ENCODE results near the gene PAK6. TPM values are rescaled to one million over a fixed set of nuclear protein-coding genes. Genes with fewer than 3 reads are reported as not detected.

PAK6 gene
- total RNA-seq, 1 donor from 2014 or later: 0.31 TPM

DNA sequence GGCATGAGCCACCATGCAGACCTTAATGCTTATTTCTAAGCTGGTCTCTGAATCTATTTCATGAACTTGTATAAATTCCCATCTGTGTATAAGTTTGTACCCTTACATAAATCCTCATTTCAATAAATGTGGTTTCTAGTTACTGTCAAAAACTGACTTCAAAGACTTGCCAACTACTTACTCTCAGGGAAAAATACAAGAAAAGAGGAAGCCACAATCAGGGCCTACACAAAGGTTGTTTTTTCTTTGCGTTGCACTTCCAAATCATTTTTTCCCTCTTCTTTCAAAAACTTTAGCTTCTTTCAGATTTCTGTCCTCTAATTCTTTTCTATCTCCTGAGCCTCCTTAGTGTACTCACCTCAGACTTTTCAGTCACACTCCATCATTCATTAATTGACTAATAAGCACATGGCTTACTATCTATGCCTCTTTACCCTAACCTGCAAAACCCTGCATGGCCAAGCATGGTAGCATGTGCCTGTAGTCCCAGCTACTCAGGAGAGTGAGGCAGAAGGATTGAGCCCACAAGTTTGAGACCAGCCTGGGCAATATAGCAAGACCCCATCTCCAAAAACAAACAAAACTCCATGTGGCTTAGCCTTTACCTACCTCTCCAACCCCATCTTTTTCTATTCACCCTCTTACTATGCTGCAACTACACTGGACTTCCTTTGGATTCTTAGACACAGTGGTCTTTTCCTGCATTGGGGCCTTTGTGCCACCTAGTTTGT, 40.3 kb upstream of the PAK6 start:
- no peak for DNase-seq (ENCODE audit: low spot score)
- TF ChIP-seq, protein P1, sequence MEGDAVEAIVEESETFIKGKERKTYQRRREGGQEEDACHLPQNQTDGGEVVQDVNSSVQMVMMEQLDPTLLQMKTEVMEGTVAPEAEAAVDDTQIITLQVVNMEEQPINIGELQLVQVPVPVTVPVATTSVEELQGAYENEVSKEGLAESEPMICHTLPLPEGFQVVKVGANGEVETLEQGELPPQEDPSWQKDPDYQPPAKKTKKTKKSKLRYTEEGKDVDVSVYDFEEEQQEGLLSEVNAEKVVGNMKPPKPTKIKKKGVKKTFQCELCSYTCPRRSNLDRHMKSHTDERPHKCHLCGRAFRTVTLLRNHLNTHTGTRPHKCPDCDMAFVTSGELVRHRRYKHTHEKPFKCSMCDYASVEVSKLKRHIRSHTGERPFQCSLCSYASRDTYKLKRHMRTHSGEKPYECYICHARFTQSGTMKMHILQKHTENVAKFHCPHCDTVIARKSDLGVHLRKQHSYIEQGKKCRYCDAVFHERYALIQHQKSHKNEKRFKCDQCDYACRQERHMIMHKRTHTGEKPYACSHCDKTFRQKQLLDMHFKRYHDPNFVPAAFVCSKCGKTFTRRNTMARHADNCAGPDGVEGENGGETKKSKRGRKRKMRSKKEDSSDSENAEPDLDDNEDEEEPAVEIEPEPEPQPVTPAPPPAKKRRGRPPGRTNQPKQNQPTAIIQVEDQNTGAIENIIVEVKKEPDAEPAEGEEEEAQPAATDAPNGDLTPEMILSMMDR (IDR thresholded peaks at IDR 0.05; ENCODE audit: unreplicated experiment): no peak
- Mint-ChIP-seq H3K9me3 (ENCODE audit: unreplicated experiment) (no peaks in the 10 kb centered on the region), H3K27me3 (ENCODE audit: unreplicated experiment) (no peaks in the 10 kb centered on the region), H3K36me3 (ENCODE audit: low read depth, unreplicated experiment) (no peaks in the 10 kb centered on the region), H3K4me1 (ENCODE audit: unreplicated experiment) (no peaks in the 10 kb centered on the region), H3K27ac (ENCODE audit: unreplicated experiment) (no peak overlapping the region), H3K4me3 (ENCODE audit: unreplicated experiment) (no peak overlapping the region)

DNA sequence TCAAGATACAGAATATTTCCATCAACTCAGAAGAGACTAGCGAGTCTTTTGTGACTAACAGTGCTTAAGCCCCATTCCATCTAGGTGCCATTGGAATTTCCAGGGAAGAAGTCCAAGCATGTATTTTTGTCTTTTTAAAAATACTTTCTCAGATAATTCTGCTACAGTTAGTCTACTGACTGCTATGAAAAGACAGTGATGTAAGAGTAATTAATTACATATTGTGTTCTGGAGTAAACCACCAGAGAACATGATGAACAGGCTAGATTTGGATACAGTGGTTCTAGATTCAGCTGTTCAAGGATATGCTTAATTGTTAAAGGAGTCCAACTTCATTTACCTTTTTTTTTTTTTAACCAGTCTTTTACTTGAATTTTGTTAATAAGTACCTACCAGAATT, 34.8 kb upstream of the PAK6 start:
- Mint-ChIP-seq H3K9me3 (ENCODE audit: unreplicated experiment) (no peaks in the 10 kb centered on the region), H3K27ac (ENCODE audit: unreplicated experiment) (no peak overlapping the region), H3K36me3 (ENCODE audit: low read depth, unreplicated experiment) (no peaks in the 10 kb centered on the region), H3K4me1 (ENCODE audit: unreplicated experiment) (no peaks in the 10 kb centered on the region), H3K4me3 (ENCODE audit: unreplicated experiment) (no peak overlapping the region), H3K27me3 (ENCODE audit: unreplicated experiment) (peaks cover 1% of the 10 kb centered on the region)
- DNase-seq (ENCODE audit: low spot score): no peak
- TF ChIP-seq, protein P1 (IDR thresholded peaks at IDR 0.05; ENCODE audit: unreplicated experiment): no peak

DNA sequence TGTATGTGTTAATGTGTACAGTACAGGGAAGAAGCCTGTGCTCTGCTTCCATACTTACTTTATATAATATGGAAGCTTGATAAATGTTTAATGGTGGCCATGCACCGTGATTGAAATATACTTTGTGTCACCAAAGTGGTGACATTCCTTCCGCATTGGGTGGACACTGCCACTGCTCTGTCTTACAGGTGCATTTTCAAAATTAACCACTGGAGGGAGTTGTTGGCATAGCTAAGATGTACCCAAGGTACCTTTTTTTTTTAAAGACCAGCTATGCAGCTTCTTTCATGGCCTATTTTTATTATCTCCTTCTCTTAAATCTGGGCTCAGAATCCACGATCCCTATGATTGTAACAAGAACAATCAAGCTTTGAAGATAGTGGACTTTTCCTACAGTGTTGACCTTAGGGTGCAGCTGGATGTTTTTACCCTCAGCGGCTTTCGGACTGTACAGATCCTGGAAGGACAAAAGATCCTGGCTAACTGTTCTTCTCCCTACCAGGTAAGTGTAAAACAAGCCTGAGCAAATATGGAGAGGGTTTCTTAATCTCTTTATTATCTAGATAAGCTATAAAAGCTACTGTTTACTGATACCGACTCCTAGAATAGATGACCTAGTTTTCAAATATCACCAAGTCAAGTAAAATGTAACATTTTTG, 21.6 kb upstream of the PAK6 start:
- Mint-ChIP-seq H3K9me3 (ENCODE audit: unreplicated experiment) (no peaks in the 10 kb centered on the region), H3K27ac (ENCODE audit: unreplicated experiment) (no peak overlapping the region), H3K36me3 (ENCODE audit: low read depth, unreplicated experiment) (no peaks in the 10 kb centered on the region), H3K4me1 (ENCODE audit: unreplicated experiment) (no peaks in the 10 kb centered on the region), H3K4me3 (ENCODE audit: unreplicated experiment) (no peak overlapping the region), H3K27me3 (ENCODE audit: unreplicated experiment) (no peaks in the 10 kb centered on the region)
- DNase-seq (ENCODE audit: low spot score): peak; percentile 61
- TF ChIP-seq, protein P1 (IDR thresholded peaks at IDR 0.05; ENCODE audit: unreplicated experiment): peak; percentile 87

DNA sequence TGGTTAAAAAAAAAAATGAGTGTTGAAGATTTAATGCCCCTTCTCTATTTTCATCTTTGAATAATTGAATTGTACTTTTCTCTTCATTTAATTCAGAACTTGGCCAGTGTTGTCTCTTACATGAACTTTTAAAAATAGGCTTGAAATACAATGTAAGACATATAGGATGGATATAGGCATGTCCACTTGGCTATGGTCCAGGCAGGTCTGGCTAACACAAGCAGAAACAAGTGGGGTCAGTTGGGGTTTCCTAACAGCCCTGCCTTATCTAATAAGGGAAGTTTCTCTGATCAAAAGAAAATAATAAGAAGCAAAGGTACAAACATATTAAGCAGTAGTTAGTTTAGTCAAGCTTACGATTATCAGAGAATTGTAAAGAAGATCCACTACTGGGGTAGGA, 19.1 kb upstream of the PAK6 start:
- Mint-ChIP-seq H3K4me3 (ENCODE audit: unreplicated experiment) (no peak overlapping the region), H3K9me3 (ENCODE audit: unreplicated experiment) (no peaks in the 10 kb centered on the region), H3K36me3 (ENCODE audit: low read depth, unreplicated experiment) (no peaks in the 10 kb centered on the region), H3K4me1 (ENCODE audit: unreplicated experiment) (no peaks in the 10 kb centered on the region), H3K27ac (ENCODE audit: unreplicated experiment) (no peak overlapping the region), H3K27me3 (ENCODE audit: unreplicated experiment) (no peaks in the 10 kb centered on the region)
- DNase-seq (ENCODE audit: low spot score): no peak
- TF ChIP-seq, protein P1 (IDR thresholded peaks at IDR 0.05; ENCODE audit: unreplicated experiment): no peak

DNA sequence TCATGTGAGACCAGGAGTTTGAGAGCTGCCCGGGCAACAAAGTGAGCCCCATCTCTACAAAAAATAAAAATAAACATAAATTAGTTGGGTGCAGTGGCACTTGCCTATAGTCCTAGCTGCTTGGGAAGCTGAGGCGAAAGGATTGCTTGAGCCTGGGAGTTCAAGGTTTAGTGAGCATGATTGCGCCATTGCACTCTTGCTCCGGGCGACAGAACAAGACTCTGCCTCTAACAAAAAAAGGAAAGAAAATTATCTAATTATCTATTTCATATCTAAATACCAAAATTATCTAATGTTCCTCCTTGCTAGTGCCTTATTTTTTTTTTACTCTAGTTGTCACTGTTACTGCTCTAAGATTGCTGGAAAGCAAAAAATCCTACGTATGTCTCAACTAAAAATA, 16.7 kb upstream of the PAK6 start:
- Mint-ChIP-seq H3K9me3 (ENCODE audit: unreplicated experiment) (no peaks in the 10 kb centered on the region), H3K36me3 (ENCODE audit: low read depth, unreplicated experiment) (no peaks in the 10 kb centered on the region), H3K27ac (ENCODE audit: unreplicated experiment) (no peak overlapping the region), H3K4me1 (ENCODE audit: unreplicated experiment) (no peaks in the 10 kb centered on the region), H3K27me3 (ENCODE audit: unreplicated experiment) (no peaks in the 10 kb centered on the region), H3K4me3 (ENCODE audit: unreplicated experiment) (no peak overlapping the region)
- DNase-seq (ENCODE audit: low spot score): no peak
- TF ChIP-seq, protein P1 (IDR thresholded peaks at IDR 0.05; ENCODE audit: unreplicated experiment): no peak

All from endothelial cell (in vitro differentiated cells).